Glomerular visceral epithelial cell (primary cell): Measurements from ENCODE around the gene STXBP2.

Experiments
- DNase-seq: peaks from one replicate; pipeline ENCODE4 v3.0.0-alpha.2; 2016; ENCODE audit errors: extremely low spot score

The STXBP2 gene

DNA sequence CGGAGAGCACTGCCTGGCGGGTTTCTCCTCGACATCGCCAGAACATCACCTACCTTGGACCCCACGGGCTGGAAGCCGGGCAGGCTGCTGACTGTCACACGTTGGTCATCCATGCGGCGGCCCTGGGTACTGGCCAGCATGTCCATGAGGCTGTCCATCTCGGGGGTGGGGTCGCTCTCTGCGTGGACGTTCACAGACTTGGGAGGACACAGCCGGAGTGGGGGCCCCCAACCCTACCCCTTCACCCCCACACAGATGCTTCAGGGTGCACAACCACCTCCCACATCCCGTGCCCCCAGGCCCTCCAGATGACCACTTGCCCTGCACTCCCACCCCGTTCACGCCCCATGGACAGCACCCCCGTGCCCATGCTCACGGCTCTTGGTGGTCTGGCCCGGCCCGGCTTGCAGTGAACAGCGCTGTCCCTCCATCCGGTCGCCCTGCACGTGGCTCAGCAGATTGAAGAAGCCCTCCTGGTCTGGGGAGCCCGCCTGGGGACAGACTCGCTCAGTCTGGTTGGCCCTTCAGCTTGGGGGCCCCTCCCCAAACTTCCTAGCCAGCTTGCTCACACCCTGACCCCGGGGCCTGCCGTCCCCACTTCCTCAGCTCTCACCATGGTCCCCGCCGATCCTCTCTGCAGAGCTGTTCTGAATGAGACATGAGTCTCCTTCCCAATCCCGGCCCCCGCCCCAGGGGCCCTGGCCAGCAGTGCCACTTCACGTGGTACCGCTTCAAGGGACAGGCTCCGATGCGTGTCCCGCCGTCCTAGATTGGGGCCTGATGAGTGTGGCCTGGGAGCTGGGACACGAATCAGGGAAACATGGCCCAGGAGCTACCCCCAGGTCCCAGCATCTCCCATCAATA is 4.3 kb upstream of the STXBP2 start:
- DNase-seq: no peak

DNA sequence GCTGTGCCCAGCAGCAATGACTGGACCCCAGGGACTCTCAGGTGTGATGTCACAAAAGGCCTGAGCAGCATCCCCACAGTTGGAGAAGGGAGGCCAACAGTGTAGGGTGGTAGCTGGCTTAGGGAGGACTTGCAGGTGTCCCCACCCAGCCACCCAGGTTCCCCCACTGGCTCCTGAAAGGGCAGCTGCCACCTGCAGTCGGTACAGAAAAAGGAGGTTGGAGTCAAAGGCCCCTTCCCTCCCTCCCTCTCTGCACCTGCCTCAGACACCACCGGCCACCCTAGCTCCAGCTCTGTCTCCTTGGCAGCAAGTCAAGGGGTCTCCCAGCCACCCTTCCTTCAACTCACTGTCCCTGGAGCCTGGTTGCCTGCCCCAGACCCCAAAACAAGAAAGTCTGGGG is 3.2 kb upstream of the STXBP2 start, which contains the start of gene PCP2:
PCP2 (minus strand) TSS at position 22 of the 400 bp plus-strand sequence. CDS start 262 bp downstream, outside the sequence.
- DNase-seq: no peak

DNA sequence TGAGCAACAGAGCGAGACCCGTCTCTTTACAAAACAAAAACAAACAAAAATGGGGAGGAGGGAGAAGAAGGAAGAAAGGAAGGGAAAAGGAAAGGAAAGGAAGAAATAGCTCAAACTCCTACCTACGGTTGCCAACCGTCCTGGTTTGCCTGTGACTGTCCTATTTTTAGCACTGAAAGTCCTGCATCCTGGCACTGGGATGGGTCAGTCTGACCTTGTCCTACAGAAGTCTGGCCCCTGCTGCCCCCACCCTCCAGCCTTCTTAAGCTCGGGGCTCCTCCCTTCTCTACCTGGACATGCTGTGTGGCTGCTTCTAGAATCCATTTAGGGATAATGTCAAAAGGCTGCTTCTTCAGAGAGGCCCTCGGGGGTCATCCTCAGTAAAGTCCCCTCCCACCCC is 1.2 kb upstream of the STXBP2 start:
- DNase-seq: no peak

DNA sequence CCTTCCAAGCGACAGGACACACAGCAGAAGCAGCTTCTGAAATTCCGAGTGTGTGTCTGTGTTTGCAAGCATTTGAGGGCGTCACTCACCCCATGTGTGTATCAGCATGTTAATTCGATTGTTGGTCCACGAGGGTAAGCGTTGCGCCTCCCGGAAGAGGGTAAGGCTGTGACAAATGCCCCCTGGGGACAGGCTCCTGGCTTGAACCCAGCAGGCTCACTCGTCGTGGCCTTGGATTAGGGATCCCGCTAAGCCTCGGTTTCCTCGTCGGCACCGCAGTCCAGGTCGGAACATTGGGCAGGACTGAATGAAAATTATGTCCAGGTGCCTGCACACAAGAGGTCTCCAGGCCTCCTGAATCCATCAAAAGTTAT is 606 bp upstream of the STXBP2 start:
- no peak for DNase-seq

DNA sequence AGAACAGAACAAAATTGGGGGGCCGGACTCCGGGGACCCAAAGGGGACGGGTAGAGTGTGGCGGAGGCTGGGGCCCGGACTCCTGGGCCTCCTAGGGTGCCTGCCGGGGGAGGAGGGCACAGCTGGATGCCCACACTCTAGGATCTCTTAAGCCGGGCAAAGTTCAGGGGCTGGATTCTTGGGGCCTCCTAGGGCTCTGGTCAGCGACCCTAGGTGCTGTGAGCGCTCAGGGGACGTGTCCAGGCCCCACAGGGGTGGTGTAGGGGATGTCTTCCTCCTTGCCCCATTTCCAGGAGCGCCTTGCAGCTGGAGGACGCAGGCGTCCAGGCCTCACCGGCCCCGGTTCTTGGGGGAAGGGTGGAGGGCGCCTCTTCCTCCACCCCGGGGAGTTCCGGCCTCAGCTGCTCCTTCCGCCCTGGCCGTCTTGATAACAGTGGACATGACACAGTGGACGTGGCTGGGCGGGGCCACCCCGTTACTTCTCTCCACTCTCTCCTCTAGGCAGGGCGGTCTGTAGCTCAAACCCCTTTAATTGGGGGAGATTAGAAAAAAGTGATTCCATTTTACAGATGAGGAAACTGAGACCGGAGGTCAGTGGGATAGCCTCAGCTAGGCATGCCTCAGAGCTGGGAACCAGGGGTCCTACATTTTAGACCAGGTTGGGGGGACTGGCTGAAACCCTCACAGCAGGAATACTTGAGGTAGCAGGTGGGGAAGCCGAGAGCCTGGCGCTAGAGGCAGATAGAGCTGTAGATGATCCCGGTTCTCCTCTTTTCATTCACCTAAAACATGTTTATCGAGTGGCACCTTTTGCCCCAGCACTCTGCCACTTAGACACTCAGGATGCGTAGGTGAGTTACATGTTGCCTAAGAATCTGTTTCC is 705 bp downstream of the STXBP2 start:
- DNase-seq: peak; percentile 38

DNA sequence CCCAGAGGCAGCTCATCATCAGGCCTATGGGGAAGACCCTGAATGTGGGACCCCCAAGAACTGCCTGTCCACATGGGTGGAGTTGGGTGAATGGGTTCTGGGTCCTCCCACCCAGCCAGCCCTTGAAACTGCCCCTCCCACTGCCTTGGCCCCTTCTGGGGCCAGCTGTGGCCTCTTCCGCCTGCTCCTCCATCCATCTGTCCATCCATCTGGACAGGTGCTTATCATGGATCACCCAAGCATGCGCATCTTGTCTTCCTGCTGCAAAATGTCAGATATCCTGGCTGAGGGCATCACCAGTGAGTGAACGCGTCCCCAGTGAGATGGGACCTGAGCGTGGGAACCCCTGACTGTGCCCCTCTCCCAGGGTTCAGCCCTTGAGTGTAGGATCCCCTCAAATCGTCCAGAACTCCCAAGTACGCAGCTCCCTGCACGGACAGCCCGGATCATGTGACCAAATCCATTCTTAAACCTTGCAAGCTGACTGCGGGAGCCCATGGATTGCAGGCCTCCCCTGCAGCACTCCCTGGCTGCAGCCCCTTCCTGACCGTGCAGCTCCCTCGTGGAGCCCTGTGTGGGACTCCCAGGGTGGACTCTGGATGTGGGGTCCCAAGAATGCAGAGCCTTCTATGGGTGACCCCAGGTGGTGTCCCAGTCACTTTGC is 2.0 kb downstream of the STXBP2 start:
- no peak for DNase-seq

DNA sequence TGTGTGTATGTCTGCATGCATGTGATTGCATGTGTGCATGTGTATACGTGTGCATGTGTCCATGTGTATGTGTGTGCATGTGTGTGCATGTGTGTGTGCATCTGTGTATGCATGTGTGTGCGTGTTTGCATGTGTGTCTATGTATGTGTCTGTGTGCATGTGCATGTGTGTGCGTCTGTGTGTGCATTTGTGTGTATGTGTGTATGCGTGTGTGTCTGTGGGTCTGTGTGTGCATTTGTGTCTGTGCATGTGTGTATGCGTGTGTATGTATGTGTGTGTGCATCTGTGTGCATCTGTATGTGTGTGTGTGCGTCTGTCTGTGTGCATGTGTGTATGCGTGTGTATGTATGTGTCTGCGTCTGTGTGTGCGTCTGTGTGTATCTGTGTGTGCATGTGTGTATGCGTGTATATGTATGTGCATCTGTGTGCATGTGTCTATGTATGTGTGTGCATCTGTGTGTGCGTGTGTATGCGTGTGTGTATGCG is 3.0 kb downstream of the STXBP2 start:
- DNase-seq: no peak

DNA sequence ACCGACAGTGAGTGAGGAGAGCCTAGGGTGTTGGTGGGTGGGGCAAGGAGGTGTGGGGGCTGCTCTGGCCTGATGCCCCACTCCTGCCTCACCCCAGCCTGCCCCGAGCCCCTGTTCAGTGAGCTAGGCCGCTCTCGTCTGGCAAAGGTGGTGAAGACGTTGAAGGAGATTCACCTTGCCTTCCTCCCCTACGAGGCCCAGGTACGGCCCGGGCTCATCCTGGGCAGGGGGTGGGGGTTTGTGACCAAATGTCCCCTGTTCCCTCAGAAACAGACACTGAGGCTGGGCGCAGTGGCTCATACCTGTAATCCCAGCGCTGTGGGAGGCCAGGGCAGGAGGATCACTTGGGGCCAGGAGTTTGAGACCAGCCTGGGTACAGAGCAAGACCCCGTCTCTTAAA is 3.9 kb downstream of the STXBP2 start:
- DNase-seq: no peak

DNA sequence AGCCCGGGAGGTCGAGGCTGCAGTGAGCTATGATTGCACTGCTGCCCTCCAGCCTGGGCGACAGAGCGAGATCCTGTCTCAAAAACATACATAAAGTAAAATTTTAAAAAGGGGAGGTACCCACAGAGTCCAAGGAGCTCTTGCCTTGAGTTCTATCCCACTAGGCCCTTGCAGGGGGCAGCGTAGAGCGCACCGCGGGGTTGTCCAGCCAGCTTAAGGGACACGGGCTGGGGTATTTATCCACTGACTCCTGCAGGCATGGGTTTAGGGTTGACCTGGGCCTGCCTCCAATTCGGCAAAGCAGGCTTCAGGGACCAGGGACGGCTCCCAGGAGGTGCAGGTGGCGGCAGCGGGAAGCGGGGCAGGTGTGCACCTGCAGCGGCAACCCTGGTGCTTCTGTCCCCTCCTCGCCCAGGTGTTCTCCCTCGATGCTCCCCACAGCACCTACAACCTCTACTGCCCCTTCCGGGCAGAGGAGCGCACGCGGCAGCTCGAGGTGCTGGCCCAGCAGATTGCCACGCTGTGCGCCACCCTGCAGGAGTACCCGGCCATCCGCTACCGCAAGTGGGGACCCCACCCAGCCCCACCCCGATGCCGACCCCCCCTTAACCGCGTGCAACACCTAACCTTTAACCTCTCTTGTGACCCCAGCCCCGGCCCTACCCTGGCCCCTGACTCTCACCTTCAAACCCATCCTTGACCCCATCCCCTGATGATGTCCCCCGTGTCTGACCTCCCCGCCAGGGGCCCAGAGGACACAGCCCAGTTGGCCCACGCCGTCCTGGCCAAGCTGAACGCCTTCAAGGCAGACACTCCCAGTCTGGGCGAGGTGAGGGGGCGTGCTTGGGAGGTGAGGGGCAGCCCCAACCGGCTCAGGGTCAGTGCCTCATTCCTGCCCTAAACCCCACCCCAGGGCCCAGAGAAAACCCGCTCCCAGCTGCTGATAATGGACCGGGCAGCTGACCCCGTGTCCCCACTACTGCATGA is 4.7 kb downstream of the STXBP2 start:
- no peak for DNase-seq

DNA sequence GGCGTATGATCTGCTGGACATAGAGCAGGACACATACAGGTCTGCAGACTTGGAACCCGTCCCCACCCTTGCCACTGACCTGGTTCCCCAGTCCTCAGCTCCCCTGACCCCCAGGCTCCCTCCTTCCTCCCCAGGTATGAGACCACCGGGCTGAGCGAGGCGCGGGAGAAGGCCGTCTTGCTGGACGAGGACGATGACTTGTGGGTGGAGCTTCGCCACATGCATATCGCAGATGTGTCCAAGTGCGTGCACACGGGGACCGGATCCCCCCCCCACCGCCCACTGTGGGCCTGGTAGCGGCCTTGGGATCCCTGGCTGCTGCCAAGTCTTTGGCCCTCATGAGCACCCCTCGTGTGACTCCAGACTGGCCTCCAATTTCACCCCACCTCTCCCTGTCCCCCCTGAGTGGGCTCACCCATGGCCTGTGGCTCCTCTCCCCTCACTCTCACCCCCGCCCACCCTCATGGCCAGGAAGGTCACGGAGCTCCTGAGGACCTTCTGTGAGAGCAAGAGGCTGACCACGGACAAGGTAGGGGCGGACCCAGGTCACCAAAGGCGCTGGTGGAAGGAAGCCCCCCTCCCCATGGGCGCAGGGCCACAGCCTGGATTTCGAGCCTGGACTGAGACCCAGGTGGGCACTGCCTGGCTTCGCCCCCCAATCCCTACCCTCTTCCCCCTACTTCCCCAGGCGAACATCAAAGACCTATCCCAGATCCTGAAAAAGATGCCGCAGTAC is 5.6 kb downstream of the STXBP2 start:
- no peak for DNase-seq

DNA sequence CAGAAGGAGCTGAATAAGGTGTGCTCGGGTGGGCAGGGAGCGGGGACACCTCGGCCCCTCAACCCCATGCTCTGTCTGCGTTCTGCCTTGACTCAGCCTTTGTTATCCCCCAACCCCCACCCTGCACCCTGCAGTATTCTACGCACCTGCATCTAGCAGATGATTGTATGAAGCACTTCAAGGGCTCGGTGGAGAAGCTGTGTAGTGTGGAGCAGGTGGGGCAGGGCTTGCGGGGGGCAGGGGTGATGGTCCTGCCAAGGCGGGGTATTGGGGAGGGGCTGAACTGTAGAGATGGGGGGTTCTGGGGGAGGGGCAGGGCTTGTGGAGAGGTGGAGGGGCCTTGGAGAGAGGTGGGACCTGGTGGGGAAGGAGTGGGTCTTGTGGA is 6.1 kb downstream of the STXBP2 start:
- DNase-seq: no peak

DNA sequence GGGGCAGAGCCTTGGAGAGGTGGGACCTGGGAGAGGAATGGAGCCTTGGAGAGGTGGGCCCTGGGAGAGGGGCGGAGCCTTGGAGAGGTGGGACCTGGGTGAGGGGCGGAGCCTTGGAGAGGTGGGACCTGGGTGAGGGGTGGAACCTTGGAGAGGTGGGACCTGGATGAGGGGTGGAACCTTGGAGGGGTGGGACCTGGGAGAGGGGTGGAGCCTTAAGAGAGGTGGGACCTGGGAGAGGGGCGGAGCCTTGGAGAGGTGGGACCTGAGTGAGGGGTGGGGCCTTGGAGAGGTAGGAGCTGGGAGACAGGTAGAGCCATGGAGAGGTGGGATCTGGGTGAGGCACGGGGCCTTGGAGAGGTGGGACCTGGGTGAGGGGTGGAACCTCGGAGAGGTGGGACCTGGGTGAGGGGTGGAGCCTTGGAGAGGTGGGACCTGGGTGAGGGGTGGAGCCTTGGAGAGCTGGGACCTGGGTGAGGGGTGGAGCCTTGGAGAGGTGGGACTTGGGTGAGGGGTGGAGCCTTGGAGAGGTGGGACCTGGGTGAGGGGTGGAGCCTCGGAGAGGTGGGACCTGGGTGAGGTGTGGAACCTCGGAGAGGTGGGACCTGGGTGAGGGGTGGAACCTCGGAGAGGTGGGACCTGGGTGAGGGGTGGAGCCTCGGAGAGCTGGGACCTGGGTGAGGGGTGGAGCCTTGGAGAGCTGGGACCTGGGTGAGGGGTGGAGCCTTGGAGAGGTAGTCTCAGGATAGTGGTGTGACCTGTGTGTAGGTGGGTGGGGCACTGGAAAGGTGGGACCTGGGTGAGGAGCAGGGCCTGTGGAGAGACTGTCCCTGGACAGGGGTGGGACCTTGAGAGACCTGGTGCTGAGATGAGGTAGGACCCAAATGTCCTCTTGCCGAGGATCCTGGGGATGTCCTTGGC is 7.0 kb downstream of the STXBP2 start:
- peak; percentile 49 for DNase-seq

DNA sequence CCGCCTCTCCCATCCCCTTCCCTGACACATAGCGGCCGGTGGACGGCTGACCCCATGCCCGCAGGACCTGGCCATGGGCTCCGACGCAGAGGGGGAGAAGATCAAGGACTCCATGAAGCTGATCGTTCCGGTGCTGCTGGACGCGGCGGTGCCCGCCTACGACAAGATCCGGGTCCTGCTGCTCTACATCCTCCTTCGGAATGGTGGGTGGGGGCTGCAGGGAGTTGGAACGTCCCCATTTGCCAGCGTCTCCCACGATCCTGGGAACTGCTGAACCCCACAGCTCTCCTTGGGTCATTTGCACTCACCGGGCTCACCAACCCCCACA is 7.6 kb downstream of the STXBP2 start:
- DNase-seq: no peak

DNA sequence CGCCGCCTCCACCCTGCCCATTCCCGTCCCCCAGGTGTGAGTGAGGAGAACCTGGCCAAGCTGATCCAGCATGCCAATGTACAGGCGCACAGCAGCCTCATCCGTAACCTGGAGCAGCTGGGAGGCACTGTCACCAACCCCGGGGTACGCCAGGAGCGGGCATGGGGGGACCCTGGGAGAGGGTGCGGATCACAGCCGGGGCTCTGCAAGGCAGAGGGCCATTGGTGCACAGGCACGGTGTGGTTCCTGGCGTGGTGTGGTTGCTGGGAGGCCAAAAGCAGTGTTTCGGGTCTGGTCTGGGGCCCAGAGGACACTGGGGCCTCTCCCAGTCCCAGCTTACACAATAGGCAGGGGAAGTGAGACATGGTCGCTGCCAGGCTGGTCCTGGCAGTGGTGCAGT is 8.3 kb downstream of the STXBP2 start:
- DNase-seq: no peak

DNA sequence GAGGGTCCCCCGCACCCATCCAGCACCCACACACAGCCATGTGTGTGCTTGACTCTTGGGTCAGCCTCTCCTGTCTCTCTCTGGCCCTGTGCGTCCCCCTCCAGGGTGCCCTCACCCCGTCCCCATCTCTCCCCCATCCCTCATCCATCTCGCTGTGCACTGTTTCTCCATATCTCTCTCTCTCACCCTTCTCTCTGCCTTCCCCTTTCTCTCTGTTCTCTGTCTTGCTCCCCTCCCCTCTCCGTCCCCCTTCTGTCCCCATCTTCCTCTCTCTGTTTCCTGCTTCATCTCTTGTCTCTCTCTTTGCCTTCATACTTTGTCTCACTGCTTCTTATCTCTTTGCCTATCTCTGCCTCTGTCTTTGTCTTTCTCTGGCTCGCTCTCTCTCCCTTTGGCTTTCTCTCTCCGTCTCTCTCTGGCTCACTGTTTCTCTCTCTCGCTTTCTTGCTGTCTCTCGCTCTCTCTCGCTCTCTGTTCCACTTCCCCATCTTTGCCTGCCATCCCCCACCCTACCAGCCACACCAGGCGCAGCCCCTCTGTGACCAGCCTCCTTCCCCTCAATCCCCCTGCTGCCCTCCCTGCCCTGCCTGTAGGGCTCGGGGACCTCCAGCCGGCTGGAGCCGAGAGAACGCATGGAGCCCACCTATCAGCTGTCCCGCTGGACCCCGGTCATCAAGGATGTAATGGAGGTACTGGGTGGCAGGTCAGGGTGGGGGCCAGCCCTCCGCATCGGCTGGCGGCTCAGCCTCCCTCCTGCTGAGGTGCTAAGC is 8.9 kb downstream of the STXBP2 start:
- DNase-seq: no peak

DNA sequence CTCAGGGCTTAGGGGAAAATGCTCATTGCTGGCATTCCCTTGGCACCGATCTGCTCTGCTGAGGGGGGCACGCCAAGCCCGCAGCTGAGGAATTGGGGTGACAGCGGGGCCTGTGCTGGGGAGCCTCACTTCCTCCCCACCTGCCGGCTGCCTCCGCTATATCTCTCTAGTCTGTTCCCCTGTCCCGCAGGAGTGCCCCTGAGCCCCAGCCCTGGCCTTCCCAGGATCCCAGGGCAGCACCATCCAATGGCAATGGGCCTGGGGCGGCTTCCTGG is 9.5 kb downstream of the STXBP2 start:
- no peak for DNase-seq

DNA sequence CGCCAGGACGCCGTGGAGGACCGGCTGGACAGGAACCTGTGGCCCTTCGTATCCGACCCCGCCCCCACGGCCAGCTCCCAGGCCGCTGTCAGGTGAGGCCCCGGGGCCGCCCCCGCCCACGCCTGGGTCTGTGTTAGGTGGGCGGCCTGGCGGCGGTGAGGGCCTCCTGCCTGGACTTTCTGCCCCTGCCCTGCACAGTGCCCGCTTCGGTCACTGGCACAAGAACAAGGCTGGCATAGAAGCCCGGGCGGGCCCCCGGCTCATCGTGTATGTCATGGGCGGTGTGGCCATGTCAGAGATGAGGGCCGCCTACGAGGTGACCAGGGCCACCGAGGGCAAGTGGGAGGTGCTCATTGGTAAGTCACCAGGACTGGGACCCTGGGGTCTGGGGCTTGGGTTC is 10.2 kb downstream of the STXBP2 start:
- no peak for DNase-seq

DNA sequence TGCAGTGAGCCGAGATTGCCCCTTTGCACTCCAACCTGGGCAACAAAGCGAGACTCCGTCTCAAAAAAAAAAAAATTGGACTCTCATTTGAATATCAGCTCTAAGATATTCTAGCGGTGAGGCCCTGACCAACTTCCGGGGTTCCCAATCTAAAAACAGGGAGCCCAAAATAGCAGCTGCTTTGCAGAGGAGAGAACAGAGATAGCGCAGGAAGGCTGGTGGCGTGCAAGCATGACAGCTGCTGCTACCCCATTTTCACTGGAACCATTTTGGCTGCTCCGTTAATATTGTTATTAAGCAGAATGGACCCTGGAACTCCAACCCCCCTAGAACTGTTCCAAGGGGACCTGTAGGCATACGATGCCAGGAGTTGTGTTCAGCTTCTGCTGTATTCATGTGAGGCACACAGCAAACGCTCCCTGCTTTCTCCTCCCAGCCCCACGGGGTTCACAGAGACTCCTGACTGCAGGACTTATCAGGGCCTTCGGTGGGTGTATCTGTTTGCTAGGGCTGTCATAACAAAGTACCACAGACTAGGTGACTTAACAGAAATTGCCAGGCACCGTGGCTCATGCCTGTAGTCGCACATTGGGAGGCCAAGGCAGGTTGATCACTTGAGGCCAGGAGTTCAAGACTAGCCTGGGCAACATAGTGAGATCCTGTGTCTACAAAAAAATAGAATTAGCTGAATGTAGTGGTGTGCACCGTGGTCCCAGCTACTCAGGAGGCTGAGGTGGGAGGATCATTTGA is 11.5 kb downstream of the STXBP2 start:
- DNase-seq: no peak
